ENCODE measurements around the gene GFRA1. TPM values are rescaled to one million over a fixed set of nuclear protein-coding genes. Genes with fewer than 3 reads are reported as not detected.

Gene GFRA1
- total RNA-seq, 4 donors from 2014 or later = 57.9 to 104 (median 61.6) TPM

- Histone ChIP-seq H3K36me3 (no peaks in the 10 kb centered on the region), H3K4me3 (no peak overlapping the region), H3K27ac (no peak overlapping the region), H3K4me1 (no peaks in the 10 kb centered on the region), H3K27me3 (no peaks in the 10 kb centered on the region), H3K9me3 (no peaks in the 10 kb centered on the region)
- 74% methylated on average over 2 of the region's 2 CpGs for WGBS, 2 donors
- no peak for DNase-seq (ENCODE audit: low spot score in 2 of 2)
- TF ChIP-seq POLR2A (IDR thresholded peaks at IDR 0.05) (no peak), CTCF (IDR thresholded peaks at IDR 0.05) (no peak), EP300 (IDR thresholded peaks at IDR 0.05) (no peak)
Observed at GRCh38 chr10:116245156-116245555, 27.9 kb downstream of the GFRA1 start.

- no peak overlapping the region for H3K27ac ChIP-seq
- H3K27me3 ChIP-seq = no peaks in the 10 kb centered on the region
- 64 to 69% methylated on average over 6 of the region's 6 CpGs for WGBS, 2 donors
- no peak overlapping the region for H3K4me3 ChIP-seq
- H3K36me3 ChIP-seq = no peaks in the 10 kb centered on the region
- H3K4me1 ChIP-seq = no peaks in the 10 kb centered on the region
- no peak for TF ChIP-seq POLR2A (IDR thresholded peaks at IDR 0.05)
- DNase-seq (ENCODE audit: low spot score in 2 of 2) = no peak
- H3K9me3 ChIP-seq = no peaks in the 10 kb centered on the region
Observed at GRCh38 chr10:116241642-116242410, 31.2 kb downstream of the GFRA1 start.

GRCh38 chr10:116241085-116241484, 31.9 kb downstream of the GFRA1 start:
- TF ChIP-seq POLR2A (IDR thresholded peaks at IDR 0.05) (no peak), EP300 (IDR thresholded peaks at IDR 0.05) (no peak), CTCF (IDR thresholded peaks at IDR 0.05) (no peak)
- Histone ChIP-seq H3K4me3 (no peak overlapping the region), H3K36me3 (no peaks in the 10 kb centered on the region), H3K27ac (no peak overlapping the region), H3K27me3 (no peaks in the 10 kb centered on the region), H3K9me3 (no peaks in the 10 kb centered on the region), H3K4me1 (no peaks in the 10 kb centered on the region)
- DNase-seq (ENCODE audit: low spot score in 2 of 2) = no peak
- 66 to 73% methylated on average over 8 of the region's 8 CpGs for WGBS, 2 donors

- H3K4me1 ChIP-seq = no peaks in the 10 kb centered on the region
- no peaks in the 10 kb centered on the region for H3K36me3 ChIP-seq
- H3K4me3 ChIP-seq = no peak overlapping the region
- H3K27me3 ChIP-seq = no peaks in the 10 kb centered on the region
- H3K9me3 ChIP-seq = no peaks in the 10 kb centered on the region
- WGBS, 2 donors = 67 to 73% methylated on average over 13 of the region's 13 CpGs
- no peak overlapping the region for H3K27ac ChIP-seq
- TF ChIP-seq CTCF (IDR thresholded peaks at IDR 0.05) (no peak), EP300 (IDR thresholded peaks at IDR 0.05) (no peak), POLR2A (IDR thresholded peaks at IDR 0.05) (no peak)
- no peak for DNase-seq (ENCODE audit: low spot score in 2 of 2)
Observed at GRCh38 chr10:116240157-116240950, 32.7 kb downstream of the GFRA1 start.

GRCh38 chr10:116239229-116239628, 33.8 kb downstream of the GFRA1 start:
- 72 to 78% methylated on average over 4 of the region's 4 CpGs for WGBS, 2 donors
- Histone ChIP-seq H3K4me1 (no peaks in the 10 kb centered on the region), H3K9me3 (no peaks in the 10 kb centered on the region), H3K4me3 (no peak overlapping the region), H3K27me3 (no peaks in the 10 kb centered on the region), H3K27ac (no peak overlapping the region), H3K36me3 (no peaks in the 10 kb centered on the region)
- no peak for TF ChIP-seq EP300 (IDR thresholded peaks at IDR 0.05)
- TF ChIP-seq CTCF (IDR thresholded peaks at IDR 0.05) = no peak
- TF ChIP-seq POLR2A (IDR thresholded peaks at IDR 0.05) = no peak
- no peak for DNase-seq (ENCODE audit: low spot score in 2 of 2)
